HEK293 (cell line): ENCODE results near the gene LRP1B.

Source experiments
- CTCF ChIA-PET: fragments of 350-600 bp; formaldehyde crosslinking; extraction: SDS; loops from one replicate; lab custom pipeline; 2021; ENCODE audit warnings: antibody characterized with exemption; lab: Yijun Ruan, JAX
- POLR2A ChIA-PET: fragments of 300-600 bp; formaldehyde crosslinking; extraction: SDS; loops from one replicate; lab custom pipeline; 2020; ENCODE audit warnings: antibody characterized with exemption, inconsistent platforms; lab: Yijun Ruan, JAX
- H3K27ac ChIP-seq: fragments of 200-500 bp; sonication (Bioruptor generic); 2 replicates; pipeline ENCODE4 v1.5.1; 2014; ENCODE audit warnings: low read depth, low read length, control low read depth, inconsistent platforms; ENCODE audit errors: extremely low read depth
- H3K36me3 ChIP-seq, 2 experiments: fragments of 200-500 bp in 1 of 2; sonication (Bioruptor generic) in 1 of 2; 1 replicate in 1 of 2; 2 replicates in 1 of 2; pipeline ENCODE4 v1.5.1; 2014 to 2017; ENCODE audit warnings: inconsistent platforms in 2 of 2, low read length in 2 of 2; ENCODE audit not compliant: control insufficient read depth in 2 of 2, insufficient read depth in 1 of 2
- H3K4me1 ChIP-seq: fragments of 200-500 bp; sonication (Bioruptor generic); 2 replicates; pipeline ENCODE4 v1.5.1; 2014; ENCODE audit warnings: mild to moderate bottlenecking, low read length, inconsistent platforms; ENCODE audit not compliant: control insufficient read depth, insufficient read depth
- H3K4me3 ChIP-seq: 2 replicates; pipeline ENCODE4 v1.5.1; 2011; ENCODE audit warnings: low read depth, mild to moderate bottlenecking, control low read depth, low read length, moderate library complexity
- H3K9me3 ChIP-seq: fragments of 200-500 bp; sonication (Bioruptor generic); 2 replicates; pipeline ENCODE4 v1.5.1; 2014; ENCODE audit warnings: low read depth, low read length, inconsistent platforms; ENCODE audit not compliant: control insufficient read depth, insufficient read depth
- FEZF1 ChIP-seq: fragments of 450-650 bp; formaldehyde crosslinking; IDR thresholded peaks from 2 replicates; pipeline ENCODE4 v1.5.1; 2016; ENCODE audit warnings: missing biosample characterization, missing genetic modification characterization
- KLF8 ChIP-seq: fragments of 450-650 bp; formaldehyde crosslinking; IDR thresholded peaks from 2 replicates; pipeline ENCODE4 v1.5.1; 2016; ENCODE audit warnings: missing biosample characterization, missing genetic modification characterization
- SCRT1 ChIP-seq: fragments of 450-650 bp; formaldehyde crosslinking; IDR thresholded peaks from 2 replicates; pipeline ENCODE4 v1.5.1; 2016; ENCODE audit warnings: missing biosample characterization, missing genetic modification characterization, borderline replicate concordance
- TRIM28 ChIP-seq: IDR thresholded peaks from 2 replicates; pipeline ENCODE4 v1.6.1; 2011; ENCODE audit warnings: low read length, control low read depth, borderline replicate concordance
- ZBTB1 ChIP-seq: fragments of 450-650 bp; formaldehyde crosslinking; IDR thresholded peaks from 2 replicates; pipeline ENCODE4 v1.5.1; 2016; ENCODE audit warnings: missing biosample characterization, missing genetic modification characterization
- ZNF112 ChIP-seq: fragments of 450-650 bp; formaldehyde crosslinking; IDR thresholded peaks from 2 replicates; pipeline ENCODE4 v1.5.0; 2017; ENCODE audit warnings: missing biosample characterization, missing genetic modification characterization
- ZNF121 ChIP-seq: fragments of 450-650 bp; formaldehyde crosslinking; IDR thresholded peaks from 2 replicates; pipeline ENCODE4 v1.5.1; 2016; ENCODE audit warnings: missing biosample characterization, missing genetic modification characterization
- ZNF169 ChIP-seq: fragments of 450-650 bp; formaldehyde crosslinking; IDR thresholded peaks from 2 replicates; pipeline ENCODE4 v1.5.1; 2016; ENCODE audit warnings: missing biosample characterization, missing genetic modification characterization
- ZNF24 ChIP-seq: fragments of 450-650 bp; formaldehyde crosslinking; IDR thresholded peaks from 2 replicates; pipeline ENCODE4 v1.5.1; 2016; ENCODE audit warnings: missing biosample characterization, missing genetic modification characterization
- ZNF274 ChIP-seq, 2 experiments: fragments of 200-500 bp in 1 of 2; fragments of 450-650 bp in 1 of 2; sonication (Bioruptor generic) in 1 of 2; formaldehyde crosslinking in 1 of 2; IDR thresholded peaks; 2 replicates each; pipeline versions ENCODE4 v1.5.1 to v1.6.1; 2014 to 2016; ENCODE audit warnings: borderline replicate concordance in 1 of 2, inconsistent platforms in 1 of 2, low read length in 1 of 2, missing biosample characterization in 1 of 2, missing genetic modification characterization in 1 of 2
- ZNF354C ChIP-seq: fragments of 450-650 bp; formaldehyde crosslinking; IDR thresholded peaks from 2 replicates; pipeline ENCODE4 v1.5.1; 2016; ENCODE audit warnings: missing biosample characterization, missing genetic modification characterization, low read depth, borderline replicate concordance
- ZNF626 ChIP-seq: fragments of 450-650 bp; sonication (Bioruptor Pico); formaldehyde crosslinking; IDR thresholded peaks from 2 replicates; pipeline ENCODE4 v1.5.1; 2018; ENCODE audit warnings: missing biosample characterization, missing genetic modification characterization, inconsistent platforms
- ZNF768 ChIP-seq: fragments of 450-650 bp; formaldehyde crosslinking; IDR thresholded peaks from 2 replicates; pipeline ENCODE4 v1.5.1; 2018; ENCODE audit warnings: missing biosample characterization, mild to moderate bottlenecking, missing genetic modification characterization
- ZNF843 ChIP-seq: fragments of 450-650 bp; formaldehyde crosslinking; IDR thresholded peaks from 2 replicates; pipeline ENCODE4 v1.5.1; 2016; ENCODE audit warnings: missing biosample characterization, missing genetic modification characterization
- ZXDB ChIP-seq: fragments of 450-650 bp; formaldehyde crosslinking; IDR thresholded peaks from 2 replicates; pipeline ENCODE4 v1.5.1; 2016; ENCODE audit warnings: missing biosample characterization, missing genetic modification characterization
- TF ChIP-seq, protein P1 (sequence below): fragments of 450-650 bp; formaldehyde crosslinking; conservative IDR thresholded peaks from 2 replicates; pipeline ENCODE4 v1.5.1; 2016; ENCODE audit warnings: low read depth, missing biosample characterization, missing genetic modification characterization
- TF ChIP-seq, protein P2 (sequence below): fragments of 450-650 bp; formaldehyde crosslinking; IDR thresholded peaks from 2 replicates; pipeline ENCODE4 v1.5.1; 2016; ENCODE audit warnings: missing biosample characterization, missing genetic modification characterization
- TF ChIP-seq, protein P3 (sequence below): fragments of 450-650 bp; IDR thresholded peaks from 2 replicates; pipeline ENCODE4 v1.5.1; 2018; ENCODE audit warnings: missing biosample characterization, mild to moderate bottlenecking, missing genetic modification characterization
- TF ChIP-seq, protein P4 (sequence below): IDR thresholded peaks from 2 replicates; pipeline ENCODE4 v1.6.1; 2011; ENCODE audit warnings: mild to moderate bottlenecking, low read depth, low read length, borderline replicate concordance
- TF ChIP-seq, protein P5 (sequence below): fragments of 450-650 bp; formaldehyde crosslinking; IDR thresholded peaks from 2 replicates; pipeline ENCODE4 v1.5.1; 2016; ENCODE audit warnings: missing biosample characterization, missing genetic modification characterization
- TF ChIP-seq, protein P6 (sequence below): fragments of 450-650 bp; formaldehyde crosslinking; IDR thresholded peaks from 2 replicates; pipeline ENCODE4 v1.5.1; 2016; ENCODE audit warnings: missing biosample characterization, missing genetic modification characterization, low read depth
- TF ChIP-seq, protein P7 (sequence below): fragments of 450-650 bp; formaldehyde crosslinking; IDR thresholded peaks from 2 replicates; pipeline ENCODE4 v1.5.1; 2017; ENCODE audit warnings: missing biosample characterization, missing genetic modification characterization

The LRP1B gene

DNA sequence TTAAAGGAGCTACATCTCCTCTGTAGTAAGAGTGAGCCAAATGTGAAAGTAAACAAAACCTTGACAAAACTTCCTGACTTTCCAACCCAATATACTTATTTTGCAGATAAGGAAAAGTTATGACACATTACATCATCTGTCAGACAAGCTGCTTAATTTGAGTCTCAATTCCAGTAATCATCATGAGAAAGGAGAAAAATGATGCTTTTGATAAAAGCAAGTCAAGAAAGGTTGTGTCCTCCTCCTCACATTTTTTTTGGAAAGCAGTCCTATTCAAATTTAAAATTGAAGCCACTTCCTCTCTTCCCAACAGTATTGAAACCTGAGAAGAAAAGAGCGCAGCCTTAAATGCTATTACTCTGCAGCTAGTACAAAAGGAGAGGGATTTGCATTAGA lies 519.6 kb downstream of the LRP1B start:
- Histone ChIP-seq H3K27ac (peak overlapping the region; percentile 2; the same call in 1 of the 2 replicates), H3K4me1 (peaks cover 12% of the 10 kb centered on the region), H3K36me3 (no peaks in the 10 kb centered on the region; a peak in 1 of 3 replicates), H3K9me3 (no peaks in the 10 kb centered on the region), H3K4me3 (no peak overlapping the region)
- CTCF ChIA-PET: no interaction called here
- POLR2A ChIA-PET: no interaction called here
- TF ChIP-seq, protein P1, sequence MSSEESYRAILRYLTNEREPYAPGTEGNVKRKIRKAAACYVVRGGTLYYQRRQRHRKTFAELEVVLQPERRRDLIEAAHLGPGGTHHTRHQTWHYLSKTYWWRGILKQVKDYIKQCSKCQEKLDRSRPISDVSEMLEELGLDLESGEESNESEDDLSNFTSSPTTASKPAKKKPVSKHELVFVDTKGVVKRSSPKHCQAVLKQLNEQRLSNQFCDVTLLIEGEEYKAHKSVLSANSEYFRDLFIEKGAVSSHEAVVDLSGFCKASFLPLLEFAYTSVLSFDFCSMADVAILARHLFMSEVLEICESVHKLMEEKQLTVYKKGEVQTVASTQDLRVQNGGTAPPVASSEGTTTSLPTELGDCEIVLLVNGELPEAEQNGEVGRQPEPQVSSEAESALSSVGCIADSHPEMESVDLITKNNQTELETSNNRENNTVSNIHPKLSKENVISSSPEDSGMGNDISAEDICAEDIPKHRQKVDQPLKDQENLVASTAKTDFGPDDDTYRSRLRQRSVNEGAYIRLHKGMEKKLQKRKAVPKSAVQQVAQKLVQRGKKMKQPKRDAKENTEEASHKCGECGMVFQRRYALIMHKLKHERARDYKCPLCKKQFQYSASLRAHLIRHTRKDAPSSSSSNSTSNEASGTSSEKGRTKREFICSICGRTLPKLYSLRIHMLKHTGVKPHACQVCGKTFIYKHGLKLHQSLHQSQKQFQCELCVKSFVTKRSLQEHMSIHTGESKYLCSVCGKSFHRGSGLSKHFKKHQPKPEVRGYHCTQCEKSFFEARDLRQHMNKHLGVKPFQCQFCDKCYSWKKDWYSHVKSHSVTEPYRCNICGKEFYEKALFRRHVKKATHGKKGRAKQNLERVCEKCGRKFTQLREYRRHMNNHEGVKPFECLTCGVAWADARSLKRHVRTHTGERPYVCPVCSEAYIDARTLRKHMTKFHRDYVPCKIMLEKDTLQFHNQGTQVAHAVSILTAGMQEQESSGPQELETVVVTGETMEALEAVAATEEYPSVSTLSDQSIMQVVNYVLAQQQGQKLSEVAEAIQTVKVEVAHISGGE (tag by site-specific recombination): no peak
- TF ChIP-seq KLF8 (tag by site-specific recombination) (no peak), ZNF121 (tag by site-specific recombination) (no peak), SCRT1 (tag by site-specific recombination) (no peak), TRIM28 (peak; percentile 71; the same call in 1 of the 2 replicates), ZNF626 (tag by site-specific recombination) (no peak), ZNF843 (tag by site-specific recombination) (peak; percentile 74), ZNF768 (no peak), ZNF169 (tag by site-specific recombination) (no peak), FEZF1 (tag by site-specific recombination) (0 out of 2 replicates have a peak, but pooled peaks have one; percentile 5), ZNF24 (tag by site-specific recombination) (no peak), ZXDB (tag by site-specific recombination) (no peak), ZNF274 (IDR thresholded peaks at IDR 0.05; ENCODE audit: low read length) (no peak), ZNF274 (tag by site-specific recombination; IDR thresholded peaks at IDR 0.05; ENCODE audit: borderline replicate concordance) (no peak), ZNF354C (tag by site-specific recombination) (no peak), ZNF112 (no peak), ZBTB1 (no peak)
- TF ChIP-seq, protein P2, sequence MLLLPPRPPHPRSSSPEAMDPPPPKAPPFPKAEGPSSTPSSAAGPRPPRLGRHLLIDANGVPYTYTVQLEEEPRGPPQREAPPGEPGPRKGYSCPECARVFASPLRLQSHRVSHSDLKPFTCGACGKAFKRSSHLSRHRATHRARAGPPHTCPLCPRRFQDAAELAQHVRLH (tag by site-specific recombination): peak; percentile 34; the same call in 1 of the 2 replicates
- TF ChIP-seq, protein P3, sequence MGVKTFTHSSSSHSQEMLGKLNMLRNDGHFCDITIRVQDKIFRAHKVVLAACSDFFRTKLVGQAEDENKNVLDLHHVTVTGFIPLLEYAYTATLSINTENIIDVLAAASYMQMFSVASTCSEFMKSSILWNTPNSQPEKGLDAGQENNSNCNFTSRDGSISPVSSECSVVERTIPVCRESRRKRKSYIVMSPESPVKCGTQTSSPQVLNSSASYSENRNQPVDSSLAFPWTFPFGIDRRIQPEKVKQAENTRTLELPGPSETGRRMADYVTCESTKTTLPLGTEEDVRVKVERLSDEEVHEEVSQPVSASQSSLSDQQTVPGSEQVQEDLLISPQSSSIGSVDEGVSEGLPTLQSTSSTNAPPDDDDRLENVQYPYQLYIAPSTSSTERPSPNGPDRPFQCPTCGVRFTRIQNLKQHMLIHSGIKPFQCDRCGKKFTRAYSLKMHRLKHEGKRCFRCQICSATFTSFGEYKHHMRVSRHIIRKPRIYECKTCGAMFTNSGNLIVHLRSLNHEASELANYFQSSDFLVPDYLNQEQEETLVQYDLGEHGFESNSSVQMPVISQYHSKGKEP: peak; percentile 5; the same call in 1 of the 2 replicates
- TF ChIP-seq, protein P4, sequence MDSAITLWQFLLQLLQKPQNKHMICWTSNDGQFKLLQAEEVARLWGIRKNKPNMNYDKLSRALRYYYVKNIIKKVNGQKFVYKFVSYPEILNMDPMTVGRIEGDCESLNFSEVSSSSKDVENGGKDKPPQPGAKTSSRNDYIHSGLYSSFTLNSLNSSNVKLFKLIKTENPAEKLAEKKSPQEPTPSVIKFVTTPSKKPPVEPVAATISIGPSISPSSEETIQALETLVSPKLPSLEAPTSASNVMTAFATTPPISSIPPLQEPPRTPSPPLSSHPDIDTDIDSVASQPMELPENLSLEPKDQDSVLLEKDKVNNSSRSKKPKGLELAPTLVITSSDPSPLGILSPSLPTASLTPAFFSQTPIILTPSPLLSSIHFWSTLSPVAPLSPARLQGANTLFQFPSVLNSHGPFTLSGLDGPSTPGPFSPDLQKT: no peak
- TF ChIP-seq, protein P5, sequence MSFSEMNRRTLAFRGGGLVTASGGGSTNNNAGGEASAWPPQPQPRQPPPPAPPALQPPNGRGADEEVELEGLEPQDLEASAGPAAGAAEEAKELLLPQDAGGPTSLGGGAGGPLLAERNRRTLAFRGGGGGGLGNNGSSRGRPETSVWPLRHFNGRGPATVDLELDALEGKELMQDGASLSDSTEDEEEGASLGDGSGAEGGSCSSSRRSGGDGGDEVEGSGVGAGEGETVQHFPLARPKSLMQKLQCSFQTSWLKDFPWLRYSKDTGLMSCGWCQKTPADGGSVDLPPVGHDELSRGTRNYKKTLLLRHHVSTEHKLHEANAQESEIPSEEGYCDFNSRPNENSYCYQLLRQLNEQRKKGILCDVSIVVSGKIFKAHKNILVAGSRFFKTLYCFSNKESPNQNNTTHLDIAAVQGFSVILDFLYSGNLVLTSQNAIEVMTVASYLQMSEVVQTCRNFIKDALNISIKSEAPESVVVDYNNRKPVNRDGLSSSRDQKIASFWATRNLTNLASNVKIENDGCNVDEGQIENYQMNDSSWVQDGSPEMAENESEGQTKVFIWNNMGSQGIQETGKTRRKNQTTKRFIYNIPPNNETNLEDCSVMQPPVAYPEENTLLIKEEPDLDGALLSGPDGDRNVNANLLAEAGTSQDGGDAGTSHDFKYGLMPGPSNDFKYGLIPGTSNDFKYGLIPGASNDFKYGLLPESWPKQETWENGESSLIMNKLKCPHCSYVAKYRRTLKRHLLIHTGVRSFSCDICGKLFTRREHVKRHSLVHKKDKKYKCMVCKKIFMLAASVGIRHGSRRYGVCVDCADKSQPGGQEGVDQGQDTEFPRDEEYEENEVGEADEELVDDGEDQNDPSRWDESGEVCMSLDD (tag by site-specific recombination): no peak
- TF ChIP-seq, protein P6, sequence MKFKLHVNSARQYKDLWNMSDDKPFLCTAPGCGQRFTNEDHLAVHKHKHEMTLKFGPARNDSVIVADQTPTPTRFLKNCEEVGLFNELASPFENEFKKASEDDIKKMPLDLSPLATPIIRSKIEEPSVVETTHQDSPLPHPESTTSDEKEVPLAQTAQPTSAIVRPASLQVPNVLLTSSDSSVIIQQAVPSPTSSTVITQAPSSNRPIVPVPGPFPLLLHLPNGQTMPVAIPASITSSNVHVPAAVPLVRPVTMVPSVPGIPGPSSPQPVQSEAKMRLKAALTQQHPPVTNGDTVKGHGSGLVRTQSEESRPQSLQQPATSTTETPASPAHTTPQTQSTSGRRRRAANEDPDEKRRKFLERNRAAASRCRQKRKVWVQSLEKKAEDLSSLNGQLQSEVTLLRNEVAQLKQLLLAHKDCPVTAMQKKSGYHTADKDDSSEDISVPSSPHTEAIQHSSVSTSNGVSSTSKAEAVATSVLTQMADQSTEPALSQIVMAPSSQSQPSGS (tag by site-specific recombination): 0 out of 2 replicates have a peak, but pooled peaks have one; percentile 14
- TF ChIP-seq, protein P7, sequence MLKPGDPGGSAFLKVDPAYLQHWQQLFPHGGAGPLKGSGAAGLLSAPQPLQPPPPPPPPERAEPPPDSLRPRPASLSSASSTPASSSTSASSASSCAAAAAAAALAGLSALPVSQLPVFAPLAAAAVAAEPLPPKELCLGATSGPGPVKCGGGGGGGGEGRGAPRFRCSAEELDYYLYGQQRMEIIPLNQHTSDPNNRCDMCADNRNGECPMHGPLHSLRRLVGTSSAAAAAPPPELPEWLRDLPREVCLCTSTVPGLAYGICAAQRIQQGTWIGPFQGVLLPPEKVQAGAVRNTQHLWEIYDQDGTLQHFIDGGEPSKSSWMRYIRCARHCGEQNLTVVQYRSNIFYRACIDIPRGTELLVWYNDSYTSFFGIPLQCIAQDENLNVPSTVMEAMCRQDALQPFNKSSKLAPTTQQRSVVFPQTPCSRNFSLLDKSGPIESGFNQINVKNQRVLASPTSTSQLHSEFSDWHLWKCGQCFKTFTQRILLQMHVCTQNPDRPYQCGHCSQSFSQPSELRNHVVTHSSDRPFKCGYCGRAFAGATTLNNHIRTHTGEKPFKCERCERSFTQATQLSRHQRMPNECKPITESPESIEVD (tag by site-specific recombination): peak; percentile 58
